Gastroesophageal sphincter (tissue), 3 donors: Measurements from ENCODE around the gene MUC6.

Source experiments
- CTCF ChIP-seq, 4 experiments: fragments of 200-600 bp in 2 of 4; fragments of 450-650 bp in 2 of 4; sonication (generic) in 1 of 4; IDR thresholded peaks; one replicate each; pipeline ENCODE4 v1.5.1; 2017 to 2019; ENCODE audit warnings: antibody characterized with exemption in 4 of 4, mild to moderate bottlenecking in 2 of 4, moderate library complexity in 2 of 4
- EP300 ChIP-seq: sonication (generic); formaldehyde crosslinking; IDR thresholded peaks from one replicate; pipeline ENCODE4 v1.6.1; 2017; ENCODE audit warnings: antibody characterized with exemption, mild to moderate bottlenecking
- POLR2A ChIP-seq, 2 donors: fragments of 450-650 bp; IDR thresholded peaks; one replicate each; pipeline ENCODE4 v1.6.1; 2017; ENCODE audit warnings: antibody characterized with exemption in 2 of 2, mild to moderate bottlenecking in 2 of 2, moderate library complexity in 1 of 2
- POLR2AphosphoS5 ChIP-seq: sonication (generic); formaldehyde crosslinking; IDR thresholded peaks from one replicate; pipeline ENCODE4 v1.6.1; 2017; ENCODE audit warnings: antibody characterized with exemption

GRCh38 chr11:986270-986951 lies 50.1 kb downstream of the MUC6 start:
- TF ChIP-seq POLR2AphosphoS5 (no peak), POLR2A (IDR thresholded peaks at IDR 0.05) (no peak), CTCF (IDR thresholded peaks at IDR 0.05) (no peak), EP300 (no peak)
